HG03432 (cell line): ENCODE measurements around the gene PDE9A.
"Not testable (repeated sequence)": the region's sequence is repeated elsewhere in the genome, so short reads cannot be mapped to it uniquely, and the experiment has no call there.

Experiments used
- ATAC-seq: cut with Tn5 transposase; IDR thresholded peaks from one replicate; pipeline ENCODE4 v1.9.1; 2021; ENCODE audit warnings: mild to moderate bottlenecking, moderate library complexity; ENCODE audit not compliant: unreplicated experiment

PDE9A gene

DNA sequence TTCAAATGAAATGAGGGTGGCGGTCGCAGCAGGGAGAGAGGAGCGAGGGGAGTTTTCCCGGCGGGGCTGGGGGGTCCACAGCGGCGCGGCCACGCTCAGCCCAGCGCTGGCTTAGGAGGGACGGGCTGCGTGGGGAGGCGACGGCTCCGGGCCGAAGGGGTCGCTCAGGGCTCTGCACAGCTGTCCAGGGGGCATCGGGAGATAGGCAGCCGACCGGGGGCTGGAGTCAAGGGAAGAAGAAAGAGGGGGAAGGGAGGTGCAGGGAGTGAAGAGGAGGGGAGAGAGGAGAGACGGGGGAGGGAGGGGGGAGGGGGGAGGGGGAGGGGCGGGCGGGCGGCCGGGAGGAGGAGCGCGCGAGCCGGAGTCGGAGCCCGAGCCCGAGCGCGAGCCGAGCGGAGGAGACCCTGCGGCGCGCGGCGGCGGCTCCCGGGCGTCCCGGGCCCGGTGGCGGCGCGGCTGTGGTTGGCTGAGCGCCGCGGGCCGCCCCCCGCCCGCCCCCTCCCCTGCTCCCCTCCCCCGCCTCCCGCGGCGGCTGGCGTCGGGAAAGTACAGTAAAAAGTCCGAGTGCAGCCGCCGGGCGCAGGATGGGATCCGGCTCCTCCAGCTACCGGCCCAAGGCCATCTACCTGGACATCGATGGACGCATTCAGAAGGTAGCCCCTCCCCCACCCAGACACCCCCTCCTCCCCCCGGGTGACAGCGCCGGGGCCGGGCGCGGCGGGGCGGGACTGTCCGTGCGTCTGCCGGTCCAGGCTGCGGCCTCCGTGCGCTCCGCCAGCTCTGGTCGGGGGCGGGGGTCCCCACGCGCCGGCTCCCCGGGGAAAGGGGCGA lies at the start of gene PDE9A:
TSS of gene PDE9A (plus strand) at position 391 of the 831 bp plus-strand sequence. CDS start at position 585, 194 bp downstream.
- ATAC-seq: no peak

- no peak for ATAC-seq
Measured at GRCh38 chr21:42607102-42607501, 46.3 kb upstream of the PDE9A start.

DNA sequence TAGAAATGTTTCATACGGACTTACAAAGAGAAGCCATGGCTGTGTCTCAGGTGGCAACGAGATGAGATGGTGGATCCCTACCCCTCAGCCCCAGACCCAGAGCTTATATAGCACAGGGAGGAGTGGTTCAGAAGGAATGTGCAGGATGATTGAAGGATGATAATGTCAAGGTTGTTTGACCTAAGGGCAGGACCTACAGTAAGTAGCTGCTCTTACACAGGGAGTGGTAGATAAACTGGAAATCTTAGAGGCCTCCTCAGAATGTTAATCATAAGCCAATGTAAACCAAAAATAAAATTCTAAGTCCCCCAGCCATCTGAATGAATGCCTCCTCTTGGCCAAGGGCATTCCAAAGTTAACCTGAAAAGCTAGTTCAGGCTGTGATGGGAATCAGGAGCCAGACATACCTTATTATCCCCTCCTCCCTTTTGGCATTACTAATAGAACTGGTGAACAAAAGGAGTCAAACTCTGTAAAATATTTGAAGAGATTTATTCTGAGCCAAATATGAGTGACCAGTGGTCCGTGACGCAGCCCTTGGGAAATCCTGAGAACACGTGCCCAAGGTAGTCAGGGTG lies 45.8 kb upstream of the PDE9A start:
- no peak for ATAC-seq

DNA sequence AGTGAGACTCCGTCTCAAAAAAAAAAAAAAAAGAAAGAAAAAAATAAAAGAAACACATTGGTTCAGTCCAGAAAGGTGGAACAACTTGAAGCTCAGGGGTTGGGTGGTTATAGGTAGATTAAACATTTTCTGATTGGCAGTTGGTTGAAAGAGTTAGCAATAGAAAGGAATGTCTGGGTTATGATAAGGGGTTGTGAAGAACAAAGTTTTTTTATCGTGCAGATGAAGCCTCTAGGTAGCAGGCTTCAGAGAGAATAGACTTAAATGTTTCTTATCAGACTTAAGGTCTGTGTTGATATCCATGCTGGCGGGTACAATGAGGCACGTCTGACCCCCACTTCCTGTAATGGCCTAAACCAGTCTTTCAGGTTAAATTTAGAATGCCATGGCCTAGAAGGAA lies 45.0 kb upstream of the PDE9A start:
- ATAC-seq: no peak

GRCh38 chr21:42609811-42610210 lies 43.6 kb upstream of the PDE9A start:
- ATAC-seq: no peak

- ATAC-seq: no peak
Measured at GRCh38 chr21:42611852-42612251, 41.6 kb upstream of the PDE9A start.

GRCh38 chr21:42612390-42612789 lies 41.0 kb upstream of the PDE9A start:
- no peak for ATAC-seq

- no peak for ATAC-seq
Measured at GRCh38 chr21:42613756-42614155, 39.7 kb upstream of the PDE9A start.

DNA sequence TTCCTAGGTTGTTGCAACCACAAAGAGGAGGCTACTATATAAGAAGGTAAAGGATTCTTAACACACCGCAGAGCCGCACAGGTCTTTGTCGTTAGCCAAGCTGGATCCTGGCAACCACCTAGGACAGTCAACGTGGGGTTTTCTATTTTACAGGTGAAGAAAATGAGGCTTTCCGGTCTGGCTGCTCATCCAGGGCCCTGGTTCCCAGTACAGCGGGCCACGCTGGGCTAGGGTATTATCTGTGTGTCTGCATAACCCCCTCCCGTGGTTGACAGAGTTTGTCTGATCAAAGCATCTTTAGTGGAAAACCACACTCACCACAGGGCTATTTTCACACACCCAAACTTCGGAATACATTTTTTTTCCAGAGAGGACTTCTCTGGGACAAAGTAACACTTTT lies 39.0 kb upstream of the PDE9A start:
- ATAC-seq: no peak

GRCh38 chr21:42614811-42615351 lies 38.5 kb upstream of the PDE9A start:
- no peak for ATAC-seq

GRCh38 chr21:42615377-42615776 lies 38.0 kb upstream of the PDE9A start:
- not testable (repeated sequence) for ATAC-seq

DNA sequence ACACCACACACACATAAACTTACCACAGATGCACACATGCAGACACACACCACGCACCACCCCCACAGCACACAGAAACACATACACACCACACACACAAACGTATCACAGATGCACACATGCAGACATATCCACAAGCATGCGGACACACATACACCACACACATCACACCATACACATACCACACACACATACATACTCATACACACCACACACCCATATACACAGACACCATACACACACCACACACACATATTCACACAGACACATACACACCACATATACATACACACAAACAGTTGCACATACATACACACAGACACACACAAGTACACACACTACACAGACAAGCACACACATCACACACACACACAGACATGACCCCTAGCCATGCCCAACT lies 37.5 kb upstream of the PDE9A start:
- no peak for ATAC-seq

DNA sequence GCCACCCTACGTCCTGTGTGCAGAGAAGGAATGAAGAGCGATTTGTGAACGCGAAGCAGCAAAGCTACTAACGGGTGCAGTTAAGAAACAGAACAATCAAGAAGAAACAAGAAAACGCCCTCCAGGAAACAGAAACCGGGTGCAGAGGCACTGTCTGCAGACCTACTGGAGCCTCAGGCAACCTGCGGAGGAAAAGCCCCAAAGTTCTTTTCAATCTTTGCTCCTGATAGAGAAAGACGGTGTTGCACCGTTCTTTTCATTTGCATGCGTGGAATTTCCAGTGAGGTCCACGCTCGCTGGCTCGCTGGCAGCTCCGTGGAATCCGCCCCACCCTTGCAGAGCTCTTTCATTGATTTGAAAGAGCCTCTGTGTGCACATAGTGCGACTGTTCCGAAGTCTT lies 37.0 kb upstream of the PDE9A start:
- no peak for ATAC-seq

DNA sequence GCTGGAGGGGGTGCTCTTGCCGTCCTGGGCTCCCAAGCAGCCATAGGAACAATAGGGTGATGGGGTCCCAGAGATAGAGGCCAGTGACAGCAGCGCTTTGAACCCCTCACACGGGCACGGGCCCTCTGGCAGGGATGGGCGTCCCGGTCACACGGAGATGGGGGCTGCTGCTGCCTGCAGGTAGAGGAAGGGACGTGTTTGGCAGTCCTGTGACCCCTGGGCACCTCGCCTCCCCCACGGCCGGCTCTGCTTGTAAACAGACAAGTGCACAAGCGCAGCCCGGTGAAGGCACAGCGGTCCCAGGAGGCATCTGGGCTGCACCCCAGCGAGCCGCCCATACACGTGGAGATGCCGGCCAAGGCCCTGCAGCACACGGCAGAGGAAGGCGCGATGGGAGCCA lies 36.5 kb upstream of the PDE9A start:
- no peak for ATAC-seq

GRCh38 chr21:42617486-42617885 lies 35.9 kb upstream of the PDE9A start:
- ATAC-seq: no peak

GRCh38 chr21:42618707-42619102 lies 34.7 kb upstream of the PDE9A start:
- ATAC-seq: no peak

DNA sequence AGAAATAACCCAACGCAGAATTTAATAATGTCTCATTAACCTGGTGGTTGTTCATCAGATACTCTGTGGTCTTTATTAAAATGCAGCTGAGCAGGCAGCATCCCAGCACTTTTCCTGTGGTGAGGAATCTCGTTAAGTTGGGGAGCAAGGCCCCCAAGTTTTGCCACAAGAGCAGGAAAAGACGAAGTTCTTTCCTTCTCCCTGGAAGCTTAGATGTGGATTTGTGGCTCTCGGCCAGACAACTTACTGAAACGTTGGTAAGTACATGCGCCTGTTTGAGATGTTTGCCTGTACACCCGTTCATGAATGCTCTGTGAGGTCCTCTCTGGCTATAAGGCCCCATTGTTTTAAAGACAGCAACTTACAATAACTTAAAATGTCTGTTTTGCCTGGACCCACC lies 34.3 kb upstream of the PDE9A start:
- ATAC-seq: no peak

DNA sequence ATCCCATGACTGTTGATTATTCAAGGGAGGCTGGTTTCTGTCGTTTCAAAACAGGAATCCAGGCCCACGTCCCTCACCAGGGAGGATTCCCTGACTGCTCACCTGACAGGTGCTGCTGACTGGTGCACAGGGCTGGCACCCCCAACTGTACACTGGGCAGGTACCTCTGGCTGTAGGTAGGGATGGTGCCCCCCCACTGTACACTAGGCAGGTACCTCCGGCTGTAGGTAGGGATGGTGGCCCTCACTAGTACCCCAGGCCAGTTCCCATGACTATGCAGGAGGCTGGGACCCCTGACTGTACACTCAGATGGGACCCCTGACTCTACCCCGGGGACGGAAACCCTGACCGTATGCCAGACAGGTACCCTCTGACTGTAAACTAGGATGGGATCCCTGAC lies 33.6 kb upstream of the PDE9A start:
- no peak for ATAC-seq

- no peak for ATAC-seq
Measured at GRCh38 chr21:42621166-42621818, 32.1 kb upstream of the PDE9A start.

DNA sequence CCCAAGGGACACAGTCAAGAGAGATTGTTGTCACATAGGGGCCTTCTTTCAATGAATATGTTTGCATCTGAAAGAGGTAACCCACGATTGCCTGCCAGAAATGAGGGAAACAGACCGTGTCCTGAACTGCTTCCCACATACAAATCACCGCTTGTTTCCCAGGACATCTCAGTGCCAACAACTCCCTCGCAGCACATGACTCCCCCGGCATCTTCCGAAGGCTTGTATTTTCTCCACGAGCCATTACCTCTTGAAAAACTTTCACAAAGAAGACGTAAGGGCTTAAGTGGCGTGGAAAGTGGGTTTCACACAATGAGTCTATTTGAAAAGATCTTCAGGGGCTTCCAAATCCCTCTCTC lies 31.6 kb upstream of the PDE9A start:
- ATAC-seq: no peak

DNA sequence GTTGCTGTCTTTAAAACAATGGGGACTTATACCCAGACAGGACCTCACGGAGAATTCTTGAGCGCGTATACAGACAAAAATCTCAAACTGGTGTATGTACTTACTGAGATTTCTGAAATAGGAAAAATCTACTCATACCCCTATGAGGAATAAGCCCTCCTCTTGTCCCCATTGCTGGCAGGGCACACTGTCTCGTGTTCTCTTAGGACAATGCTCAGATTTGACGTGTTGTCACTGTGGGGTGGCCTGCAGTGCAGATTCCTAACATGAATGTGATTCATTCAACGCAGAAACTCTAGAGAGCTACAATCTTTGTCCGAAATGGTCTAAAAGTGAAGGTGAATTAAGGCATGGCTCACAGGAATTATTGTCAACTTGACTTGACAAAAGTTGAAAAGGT lies 31.1 kb upstream of the PDE9A start:
- no peak for ATAC-seq

DNA sequence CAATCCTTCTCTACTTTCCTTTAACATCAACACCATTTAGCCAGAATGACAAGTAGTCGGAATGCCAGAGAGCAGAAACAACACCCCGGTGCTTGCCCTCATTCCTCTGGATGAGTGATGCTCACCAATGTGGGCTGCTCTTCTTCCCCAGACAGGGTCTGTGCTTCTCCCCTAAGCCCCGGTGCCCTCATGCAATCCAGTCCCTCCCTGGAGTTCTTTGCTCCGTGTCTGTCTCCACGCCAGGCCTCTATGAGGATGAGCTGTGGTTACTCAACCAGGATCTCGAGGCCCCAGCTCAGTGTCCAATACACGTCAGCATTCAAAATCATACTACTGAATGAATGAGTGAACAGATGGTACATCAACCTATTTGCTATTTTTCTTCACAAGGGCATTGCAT lies 29.7 kb upstream of the PDE9A start:
- no peak for ATAC-seq
